ENCODE results near the gene ZFP69.

ZFP69 gene

GRCh38 chr1:40508375-40509341 lies 31.6 kb downstream of the ZFP69 start, which contains the start of gene EXO5:
Gene EXO5 (plus strand): TSS chr1:40508767. CDS start chr1:40514545, 5,778 bp downstream.
- DNase-seq = peak; percentile 72 to 81

DNA sequence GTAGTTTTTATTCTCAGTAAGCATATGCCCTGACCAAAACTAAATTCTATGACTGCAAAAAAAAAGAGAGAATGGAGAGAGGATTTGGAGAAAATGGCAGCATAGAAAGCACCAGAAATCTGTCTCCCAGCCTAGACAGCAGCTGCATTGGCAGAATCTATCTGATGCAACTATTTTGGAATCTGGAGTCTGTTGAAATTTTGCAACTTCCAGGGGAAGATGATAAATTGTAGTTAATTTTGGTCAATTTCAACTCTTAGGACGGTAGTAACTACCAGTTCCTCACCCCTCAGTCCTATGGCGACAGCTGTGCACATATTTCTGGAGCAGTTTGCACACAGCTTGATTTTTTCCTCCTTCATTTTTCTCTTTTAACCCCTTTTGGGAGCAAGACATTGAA lies 42.4 kb downstream of the ZFP69 start:
- DNase-seq = no peak

DNA sequence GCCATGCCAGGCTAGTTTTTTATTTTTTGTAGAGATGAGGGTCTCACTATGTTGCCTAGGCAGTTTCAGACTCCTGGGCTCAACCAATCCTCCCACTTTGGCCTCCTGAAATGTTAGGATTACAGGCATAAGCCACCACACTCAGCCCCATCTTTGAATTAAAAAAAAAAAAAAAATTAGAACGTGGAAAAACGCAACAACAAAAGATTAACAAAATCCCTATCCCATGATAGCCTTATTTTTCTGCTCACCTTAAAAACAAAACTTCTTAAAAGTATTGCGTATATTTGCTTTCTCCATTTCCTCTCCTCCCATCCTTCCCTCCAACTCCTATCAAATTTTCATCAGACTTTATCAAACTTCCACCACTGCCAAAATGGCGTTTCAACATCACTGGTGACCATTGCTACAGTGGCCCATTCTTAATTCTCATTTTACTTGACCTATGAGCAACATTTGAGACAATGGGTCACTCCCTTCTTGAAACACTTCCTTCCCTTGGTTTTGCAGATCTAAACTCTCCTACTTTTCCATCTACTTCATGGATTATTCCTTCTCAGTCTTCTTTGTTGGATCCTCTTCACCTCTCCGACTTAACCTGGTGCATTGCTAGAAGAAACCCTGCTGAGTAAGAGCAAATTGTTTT lies 53.8 kb downstream of the ZFP69 start:
- no peak for DNase-seq

- DNase-seq = peak; percentile 93 to 98
Observed at GRCh38 chr1:40531381-40532061, 54.4 kb downstream of the ZFP69 start, which contains the start of gene ZNF684. Gene ZNF684 (plus strand): TSS chr1:40531637. CDS start chr1:40533167, 1,530 bp downstream.

DNA sequence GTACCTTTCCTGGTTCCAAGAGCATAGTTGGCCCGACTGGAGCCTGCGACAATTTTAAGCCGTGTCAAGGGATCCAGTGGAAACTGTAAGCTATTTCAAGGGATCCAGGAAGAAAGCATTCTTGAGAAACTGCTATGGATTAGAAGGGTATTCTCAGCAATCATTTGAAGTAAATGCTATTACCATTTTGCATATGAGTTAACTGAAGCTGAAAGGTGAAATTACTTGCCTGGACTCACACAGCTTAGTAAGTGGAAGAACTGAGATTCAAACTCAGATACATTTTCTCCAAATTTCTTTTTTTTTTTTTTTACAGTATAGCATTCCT lies 54.9 kb downstream of the ZFP69 start:
- no peak for DNase-seq

DNA sequence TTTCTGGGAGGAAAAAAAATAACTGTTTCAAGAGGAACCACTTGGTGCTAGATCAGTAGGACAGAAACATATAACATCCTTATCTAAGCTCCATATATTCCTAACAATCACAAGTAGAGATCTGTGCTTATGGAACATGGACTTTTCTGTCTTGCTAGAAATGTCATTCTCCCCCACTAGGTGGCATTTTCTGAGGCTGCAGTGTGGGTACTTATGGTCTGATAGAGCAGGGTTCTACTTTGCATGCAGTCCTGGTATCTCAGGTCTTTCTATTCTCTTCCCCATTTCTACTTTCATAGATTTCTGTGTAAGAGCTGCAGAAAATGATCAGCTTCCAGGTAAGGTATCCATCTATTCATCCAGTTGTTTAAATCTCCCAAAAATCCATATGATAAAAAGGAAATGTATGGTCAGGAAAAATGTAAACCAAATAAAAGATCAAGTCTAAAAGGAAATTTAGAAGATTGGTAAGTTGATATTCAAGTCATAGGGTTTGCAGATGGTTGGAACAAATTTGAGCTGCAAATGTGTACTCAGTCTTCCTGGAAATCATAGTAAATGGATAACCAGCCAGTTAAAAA lies 55.8 kb downstream of the ZFP69 start:
- peak; percentile 18 to 43 for DNase-seq

GRCh38 chr1:40534589-40534988 lies 57.5 kb downstream of the ZFP69 start:
- no peak for DNase-seq

GRCh38 chr1:40535732-40536131 lies 58.6 kb downstream of the ZFP69 start:
- no peak for DNase-seq

DNA sequence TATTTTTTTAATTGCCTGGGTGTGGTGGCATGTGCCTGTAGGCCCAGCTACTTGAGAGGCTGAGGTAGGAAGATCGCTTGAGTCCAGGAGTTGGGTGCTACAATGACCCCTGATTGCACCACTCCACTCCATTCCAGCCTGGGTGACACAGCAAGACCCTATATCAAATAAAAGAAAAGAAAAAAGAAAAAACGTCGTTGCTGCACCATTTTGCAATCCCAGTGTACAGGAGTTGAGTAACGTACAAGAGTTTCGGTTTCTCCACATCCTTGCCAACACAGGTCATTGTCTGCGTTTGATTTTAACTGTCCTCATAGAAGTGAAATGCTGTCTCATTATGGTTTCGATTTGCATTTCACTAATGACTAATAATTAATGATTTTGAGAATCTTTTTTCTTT lies 62.2 kb downstream of the ZFP69 start:
- DNase-seq = no peak
